H9 (cell line): Measurements from ENCODE around the gene HERPUD2. TPM values are rescaled to one million over a fixed set of nuclear protein-coding genes. Genes with fewer than 3 reads are reported as not detected.

Experiments used
- DNase-seq: peaks from one replicate; pipeline ENCODE4 v3.0.0-alpha.2; 2017
- H2AFZ ChIP-seq: one replicate; pipeline ENCODE4 v1.6.1; 2013; ENCODE audit warnings: mild to moderate bottlenecking, low read length, control low read depth, moderate library complexity
- H2AK5ac ChIP-seq: 2 replicates; pipeline ENCODE4 v1.6.1; 2013; ENCODE audit warnings: low read length, control low read depth, mixed read lengths; ENCODE audit not compliant: insufficient read length
- H2BK120ac ChIP-seq: one replicate; pipeline ENCODE4 v1.6.1; 2013; ENCODE audit warnings: low read depth, mild to moderate bottlenecking, low read length, control low read depth, inconsistent platforms; ENCODE audit not compliant: poor library complexity, severe bottlenecking
- H2BK12ac ChIP-seq: 2 replicates; pipeline ENCODE4 v1.6.1; 2013; ENCODE audit warnings: low read length, control low read depth, mixed read lengths, low read depth; ENCODE audit not compliant: insufficient read length
- H2BK15ac ChIP-seq: 2 replicates; pipeline ENCODE4 v1.6.1; 2013; ENCODE audit warnings: low read depth, low read length, control low read depth
- H2BK20ac ChIP-seq: one replicate; pipeline ENCODE4 v1.6.1; 2013; ENCODE audit warnings: low read depth, mild to moderate bottlenecking, low read length, control low read depth, inconsistent platforms; ENCODE audit not compliant: poor library complexity, severe bottlenecking
- H2BK5ac ChIP-seq: 2 replicates; pipeline ENCODE4 v1.6.1; 2013; ENCODE audit warnings: low read length, control low read depth, mixed read lengths; ENCODE audit not compliant: insufficient read length
- H3K14ac ChIP-seq: 2 replicates; pipeline ENCODE4 v1.6.1; 2013; ENCODE audit warnings: low read length, control low read depth; ENCODE audit not compliant: insufficient read depth
- H3K18ac ChIP-seq: 2 replicates; pipeline ENCODE4 v1.6.1; 2013; ENCODE audit warnings: low read depth, mild to moderate bottlenecking, mixed read lengths, low read length, control low read depth; ENCODE audit not compliant: insufficient read length
- H3K23ac ChIP-seq: 2 replicates; pipeline ENCODE4 v1.6.1; 2013; ENCODE audit warnings: low read length, control low read depth, mixed read lengths, low read depth; ENCODE audit not compliant: insufficient read length
- H3K23me2 ChIP-seq: 2 replicates; pipeline ENCODE4 v1.6.1; 2013; ENCODE audit warnings: low read depth, mild to moderate bottlenecking, mixed read lengths, low read length, control low read depth; ENCODE audit not compliant: insufficient read length, poor library complexity, severe bottlenecking
- H3K27ac ChIP-seq: 2 replicates; pipeline ENCODE4 v1.5.1; 2013; ENCODE audit warnings: low read length, control low read depth, mixed read lengths, low read depth; ENCODE audit not compliant: insufficient read length
- H3K27me3 ChIP-seq: 2 replicates; pipeline ENCODE4 v1.6.1; 2013; ENCODE audit warnings: low read length, control low read depth, inconsistent platforms; ENCODE audit not compliant: insufficient read depth
- H3K4ac ChIP-seq: 2 replicates; pipeline ENCODE4 v1.6.1; 2013; ENCODE audit warnings: low read depth, mild to moderate bottlenecking, control low read depth, inconsistent platforms, low read length, moderate library complexity
- H3K4me1 ChIP-seq: 2 replicates; pipeline ENCODE4 v1.6.1; 2013; ENCODE audit warnings: low read length, control low read depth, inconsistent platforms; ENCODE audit not compliant: insufficient read depth
- H3K4me2 ChIP-seq: 2 replicates; pipeline ENCODE4 v1.6.1; 2013; ENCODE audit warnings: low read length, control low read depth, mixed read lengths; ENCODE audit not compliant: insufficient read length, insufficient read depth
- H3K56ac ChIP-seq: 2 replicates; pipeline ENCODE4 v1.6.1; 2013; ENCODE audit warnings: low read depth, mild to moderate bottlenecking, mixed read lengths, low read length, control low read depth; ENCODE audit not compliant: insufficient read length
- H3K79me1 ChIP-seq: 2 replicates; pipeline ENCODE4 v1.6.1; 2013; ENCODE audit warnings: low read depth, mild to moderate bottlenecking, moderate library complexity, low read length, control low read depth, inconsistent platforms; ENCODE audit not compliant: insufficient read depth, poor library complexity, severe bottlenecking
- H3K79me2 ChIP-seq: 2 replicates; pipeline ENCODE4 v1.6.1; 2013; ENCODE audit warnings: low read length, control low read depth, inconsistent platforms; ENCODE audit not compliant: insufficient read depth
- H3K9ac ChIP-seq: 2 replicates; pipeline ENCODE4 v1.6.1; 2013; ENCODE audit warnings: low read length, control low read depth, mixed read lengths; ENCODE audit not compliant: insufficient read length; ENCODE audit errors: extremely low read depth
- H3K9me3 ChIP-seq: one replicate; pipeline ENCODE4 v1.6.1; 2013; ENCODE audit warnings: low read depth, low read length, inconsistent platforms; ENCODE audit not compliant: control insufficient read depth
- H3T11ph ChIP-seq: one replicate; pipeline ENCODE4 v1.6.1; 2013; ENCODE audit warnings: mild to moderate bottlenecking, low read length, control low read depth, inconsistent platforms
- H4K20me1 ChIP-seq: one replicate; pipeline ENCODE4 v1.6.1; 2013; ENCODE audit not compliant: control insufficient read depth, insufficient read length, insufficient read depth
- H4K5ac ChIP-seq: 2 replicates; pipeline ENCODE4 v1.6.1; 2013; ENCODE audit warnings: low read depth, mild to moderate bottlenecking, mixed read lengths, low read length, control low read depth; ENCODE audit not compliant: insufficient read length
- H4K8ac ChIP-seq: replicated peaks from 2 replicates; pipeline ENCODE4 v1.6.1; 2013; ENCODE audit warnings: low read length, control low read depth, mixed read lengths, low read depth; ENCODE audit not compliant: insufficient read length
- H4K91ac ChIP-seq: 2 replicates; pipeline ENCODE4 v1.6.1; 2013; ENCODE audit warnings: low read depth, mild to moderate bottlenecking, moderate library complexity, mixed read lengths, low read length, control low read depth; ENCODE audit not compliant: insufficient read length
- H3K27ac Mint-ChIP-seq, 3 experiments: 2 replicates in 2 of 3; 3 replicates in 1 of 3; pipeline ENCODE4 v1.8.0; 2020 to 2021; ENCODE audit warnings: mixed read lengths in 3 of 3, mild to moderate bottlenecking in 1 of 3, moderate library complexity in 1 of 3
- H3K27me3 Mint-ChIP-seq: 2 replicates; pipeline ENCODE4 v1.8.0; 2021; ENCODE audit warnings: low read depth, mild to moderate bottlenecking, moderate library complexity, mixed read lengths
- H3K36me3 Mint-ChIP-seq, 3 experiments: 2 replicates in 2 of 3; 3 replicates in 1 of 3; pipeline ENCODE4 v1.8.0; 2020 to 2021; ENCODE audit warnings: low read depth in 3 of 3, mixed read lengths in 3 of 3; ENCODE audit not compliant: insufficient read depth in 1 of 3
- H3K4me1 Mint-ChIP-seq, 2 experiments: 2 replicates each; pipeline ENCODE4 v1.8.0; 2020; ENCODE audit warnings: mixed read lengths in 2 of 2
- H3K4me3 Mint-ChIP-seq, 2 experiments: 2 replicates in 1 of 2; 3 replicates in 1 of 2; pipeline ENCODE4 v1.8.0; 2020 to 2021; ENCODE audit warnings: mild to moderate bottlenecking in 2 of 2, mixed read lengths in 2 of 2, moderate library complexity in 1 of 2
- H3K9me3 Mint-ChIP-seq, 2 experiments: 2 replicates in 1 of 2; 3 replicates in 1 of 2; pipeline ENCODE4 v1.8.0; 2020; ENCODE audit warnings: mild to moderate bottlenecking in 2 of 2, mixed read lengths in 2 of 2, moderate library complexity in 1 of 2
- WGBS: extraction: QIAGEN DNeasy Blood & Tissue Kit; methylation state at CpG from one replicate; pipeline ENCODE4 v1.1.7; 2013; ENCODE audit warnings: missing lambda C conversion rate, low lambda C conversion rate, mixed read lengths; ENCODE audit not compliant: insufficient read length; ENCODE audit errors: extremely low coverage; 5-methylcytosine and 5-hydroxymethylcytosine counted together
- total RNA-seq: library from RNA; stranded (reverse); gene quantifications from 2 replicates; pipeline ENCODE4 v1.2.1, GENCODE V29; 2021
- TF ChIP-seq, protein P1 (sequence below): fragments of 200-600 bp; sonication (generic); conservative IDR thresholded peaks from 3 replicates; pipeline ENCODE4 v1.8.0; 2021; ENCODE audit warnings: antibody characterized with exemption, mild to moderate bottlenecking

HERPUD2 gene
- total RNA-seq, 1 experiment from 2014 or later: 17.0 TPM

DNA sequence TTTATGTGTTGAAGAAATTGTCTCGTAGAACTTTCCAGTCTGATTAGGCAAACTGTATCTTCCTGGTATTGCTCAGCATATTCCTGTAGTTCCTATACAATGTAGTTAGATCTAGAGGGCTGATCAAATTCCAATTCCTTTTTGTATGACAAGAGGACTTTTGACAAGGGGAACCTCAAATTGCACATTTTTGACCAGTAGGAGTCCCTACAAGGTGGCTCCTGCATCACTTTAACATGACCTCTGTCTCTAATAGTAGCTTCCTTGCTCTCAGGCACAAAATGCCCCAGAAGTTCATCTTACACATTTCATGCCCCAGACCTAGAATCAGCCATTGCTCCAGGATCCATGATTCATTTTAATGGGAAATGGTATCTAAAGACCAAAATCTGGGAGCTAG is 18.7 kb downstream of the HERPUD2 start:
- H3K4ac ChIP-seq: no peak overlapping the region
- H2BK20ac ChIP-seq: no peak overlapping the region
- no peak overlapping the region for H2AFZ ChIP-seq
- no peak overlapping the region for H3K27ac ChIP-seq
- H3K79me2 ChIP-seq: no peaks in the 10 kb centered on the region; the same call in 1 of the 2 replicates
- H2BK15ac ChIP-seq: no peak overlapping the region
- no peak overlapping the region for H3T11ph ChIP-seq
- no peak overlapping the region for H3K27ac Mint-ChIP-seq
- H3K23ac ChIP-seq: no peak overlapping the region
- no peaks in the 10 kb centered on the region for H3K9me3 ChIP-seq
- peaks cover 10% of the 10 kb centered on the region for H3K79me1 ChIP-seq
- no peaks in the 10 kb centered on the region for H3K23me2 ChIP-seq
- no peak overlapping the region for H2BK5ac ChIP-seq
- no peak overlapping the region for H3K9ac ChIP-seq
- no peak overlapping the region for H4K91ac ChIP-seq
- no peak overlapping the region for H2BK12ac ChIP-seq
- DNase-seq: no peak
- no peak overlapping the region for H2BK120ac ChIP-seq
- no peak overlapping the region for H4K8ac ChIP-seq
- H3K4me1 ChIP-seq: peaks cover 5% of the 10 kb centered on the region; the same call in 1 of the 2 replicates
- H3K4me1 Mint-ChIP-seq: peaks cover 51 to 62% of the 10 kb centered on the region in 2 experiments
- no peaks in the 10 kb centered on the region for H4K20me1 ChIP-seq
- H3K14ac ChIP-seq: no peak overlapping the region
- H2AK5ac ChIP-seq: no peak overlapping the region
- no peak overlapping the region for H3K56ac ChIP-seq
- H3K4me3 Mint-ChIP-seq: no peak overlapping the region
- no peaks in the 10 kb centered on the region for H3K27me3 Mint-ChIP-seq
- no peaks in the 10 kb centered on the region for H3K27me3 ChIP-seq
- H4K5ac ChIP-seq: no peak overlapping the region
- no peaks in the 10 kb centered on the region for H3K9me3 Mint-ChIP-seq
- no peaks in the 10 kb centered on the region for H3K36me3 Mint-ChIP-seq
- no peak overlapping the region for H3K4me2 ChIP-seq
- WGBS: no CpG with 5 or more reads among the region's 1 CpG
- TF ChIP-seq, protein P1, sequence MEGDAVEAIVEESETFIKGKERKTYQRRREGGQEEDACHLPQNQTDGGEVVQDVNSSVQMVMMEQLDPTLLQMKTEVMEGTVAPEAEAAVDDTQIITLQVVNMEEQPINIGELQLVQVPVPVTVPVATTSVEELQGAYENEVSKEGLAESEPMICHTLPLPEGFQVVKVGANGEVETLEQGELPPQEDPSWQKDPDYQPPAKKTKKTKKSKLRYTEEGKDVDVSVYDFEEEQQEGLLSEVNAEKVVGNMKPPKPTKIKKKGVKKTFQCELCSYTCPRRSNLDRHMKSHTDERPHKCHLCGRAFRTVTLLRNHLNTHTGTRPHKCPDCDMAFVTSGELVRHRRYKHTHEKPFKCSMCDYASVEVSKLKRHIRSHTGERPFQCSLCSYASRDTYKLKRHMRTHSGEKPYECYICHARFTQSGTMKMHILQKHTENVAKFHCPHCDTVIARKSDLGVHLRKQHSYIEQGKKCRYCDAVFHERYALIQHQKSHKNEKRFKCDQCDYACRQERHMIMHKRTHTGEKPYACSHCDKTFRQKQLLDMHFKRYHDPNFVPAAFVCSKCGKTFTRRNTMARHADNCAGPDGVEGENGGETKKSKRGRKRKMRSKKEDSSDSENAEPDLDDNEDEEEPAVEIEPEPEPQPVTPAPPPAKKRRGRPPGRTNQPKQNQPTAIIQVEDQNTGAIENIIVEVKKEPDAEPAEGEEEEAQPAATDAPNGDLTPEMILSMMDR: peak; percentile 24; the same call in 1 of the 3 replicates
- no peak overlapping the region for H3K18ac ChIP-seq
